Measurements from ENCODE around the gene FBXW7.

The FBXW7 gene

GRCh38 chr4:152500800-152501434 is 35.0 kb downstream of the FBXW7 start:
- Mint-ChIP-seq H3K4me1 (peaks cover 15% of the 10 kb centered on the region), H3K27me3 (ENCODE audit: low read depth, poor library complexity) (peaks cover 3% of the 10 kb centered on the region), H3K36me3 (ENCODE audit: low read depth) (peaks cover 5% of the 10 kb centered on the region), H3K27ac (no peak overlapping the region), H3K4me3 (no peak overlapping the region), H3K9me3 (no peaks in the 10 kb centered on the region)
- TF ChIP-seq CTCF (IDR thresholded peaks at IDR 0.05): peak; percentile 89
- peak; percentile 50 for DNase-seq

GRCh38 chr4:152500275-152500674 is 35.6 kb downstream of the FBXW7 start:
- peaks cover 3% of the 10 kb centered on the region for H3K27me3 Mint-ChIP-seq (ENCODE audit: low read depth, poor library complexity)
- peaks cover 5% of the 10 kb centered on the region for H3K36me3 Mint-ChIP-seq (ENCODE audit: low read depth)
- H3K4me1 Mint-ChIP-seq: peaks cover 15% of the 10 kb centered on the region
- no peaks in the 10 kb centered on the region for H3K9me3 Mint-ChIP-seq
- no peak overlapping the region for H3K27ac Mint-ChIP-seq
- TF ChIP-seq CTCF (IDR thresholded peaks at IDR 0.05): no peak
- no peak overlapping the region for H3K4me3 Mint-ChIP-seq
- no peak for DNase-seq

- peaks cover 3% of the 10 kb centered on the region for H3K27me3 Mint-ChIP-seq (ENCODE audit: low read depth, poor library complexity)
- H3K9me3 Mint-ChIP-seq: no peaks in the 10 kb centered on the region
Measured at GRCh38 chr4:152499344-152499743, 36.5 kb downstream of the FBXW7 start.

DNA sequence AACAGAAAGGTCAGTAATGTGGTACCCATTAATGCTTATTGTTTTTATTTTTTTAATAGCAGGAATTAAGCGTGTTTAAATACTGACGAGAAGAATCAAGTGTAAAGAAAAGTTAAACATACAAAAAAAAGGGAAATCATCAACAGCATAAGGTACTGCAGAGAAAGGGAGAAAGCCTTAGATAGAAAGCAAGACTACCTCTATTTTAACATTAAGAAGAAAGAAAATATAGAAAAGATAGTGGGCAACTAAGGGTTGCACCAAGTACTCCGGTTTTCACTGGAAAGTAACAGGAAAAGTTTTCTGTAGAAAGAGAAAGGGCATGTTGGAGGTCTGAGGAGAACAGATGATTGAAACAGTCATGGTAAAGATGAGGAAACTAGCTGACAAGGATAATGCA is 41.9 kb downstream of the FBXW7 start:
- no peak for DNase-seq
- peaks cover 24% of the 10 kb centered on the region for H3K36me3 Mint-ChIP-seq (ENCODE audit: low read depth)
- H3K4me1 Mint-ChIP-seq: peaks cover 11% of the 10 kb centered on the region
- TF ChIP-seq CTCF (IDR thresholded peaks at IDR 0.05): no peak
- H3K4me3 Mint-ChIP-seq: no peak overlapping the region
- H3K27me3 Mint-ChIP-seq (ENCODE audit: low read depth, poor library complexity): no peaks in the 10 kb centered on the region
- peaks cover 5% of the 10 kb centered on the region for H3K9me3 Mint-ChIP-seq
- H3K27ac Mint-ChIP-seq: no peak overlapping the region

More at GRCh38 chr4:152499344-152499743, 36.5 kb downstream of the FBXW7 start:
- H3K27ac Mint-ChIP-seq: no peak overlapping the region
- DNase-seq: no peak
- H3K36me3 Mint-ChIP-seq (ENCODE audit: low read depth): peaks cover 6% of the 10 kb centered on the region
- TF ChIP-seq CTCF (IDR thresholded peaks at IDR 0.05): no peak
- peaks cover 15% of the 10 kb centered on the region for H3K4me1 Mint-ChIP-seq
- no peak overlapping the region for H3K4me3 Mint-ChIP-seq

- no peak for DNase-seq
- Mint-ChIP-seq H3K4me3 (no peak overlapping the region), H3K36me3 (ENCODE audit: low read depth) (peaks cover 7% of the 10 kb centered on the region), H3K27me3 (ENCODE audit: low read depth, poor library complexity) (no peaks in the 10 kb centered on the region), H3K9me3 (no peaks in the 10 kb centered on the region), H3K4me1 (peaks cover 28% of the 10 kb centered on the region), H3K27ac (no peak overlapping the region)
- no peak for TF ChIP-seq CTCF (IDR thresholded peaks at IDR 0.05)
Measured at GRCh38 chr4:152488246-152488645, 47.6 kb downstream of the FBXW7 start.
